ENCODE results near the gene SSX3.
"Not testable (repeated sequence)": the region's sequence is repeated elsewhere in the genome, so short reads cannot be mapped to it uniquely, and the experiment has no call there.

Gene SSX3, protein sequence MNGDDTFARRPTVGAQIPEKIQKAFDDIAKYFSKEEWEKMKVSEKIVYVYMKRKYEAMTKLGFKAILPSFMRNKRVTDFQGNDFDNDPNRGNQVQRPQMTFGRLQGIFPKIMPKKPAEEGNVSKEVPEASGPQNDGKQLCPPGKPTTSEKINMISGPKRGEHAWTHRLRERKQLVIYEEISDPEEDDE

DNA sequence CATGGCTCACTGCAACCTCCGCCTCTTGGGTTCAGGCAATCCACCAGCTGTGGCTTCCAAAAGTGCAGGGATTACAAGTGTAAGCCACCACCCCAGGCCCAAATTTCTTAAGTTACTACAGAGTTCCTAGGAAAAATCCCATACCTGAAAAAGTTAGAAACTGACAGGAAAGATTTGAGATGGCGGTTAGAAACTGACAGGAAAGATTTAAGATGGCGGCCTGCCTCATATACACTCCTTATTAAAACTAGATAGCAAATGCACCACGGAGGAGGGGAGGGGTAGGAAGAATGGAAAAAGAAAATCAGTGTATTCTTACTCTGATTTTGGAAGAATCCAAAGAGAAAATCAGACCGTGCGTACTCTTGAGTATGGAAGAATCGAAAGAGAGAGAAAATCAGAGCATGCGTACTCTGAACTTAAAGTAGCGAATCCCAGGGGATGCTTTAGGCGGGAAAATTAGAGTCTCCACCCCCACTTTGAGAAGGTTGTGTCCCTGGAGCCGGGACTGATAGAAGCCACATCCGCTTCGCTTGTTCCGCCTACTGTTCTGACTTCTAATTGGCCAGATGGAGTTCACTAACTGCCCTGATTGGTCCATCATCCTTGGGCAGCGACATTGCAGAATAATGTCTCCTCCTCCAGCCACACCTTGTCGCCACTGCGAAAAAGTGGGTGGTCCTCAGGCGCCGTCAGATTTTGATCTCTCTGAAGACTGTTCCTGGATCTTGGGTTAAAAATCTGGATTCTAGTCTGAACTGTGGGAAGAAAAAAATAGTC, at the start of gene SSX3:
Gene SSX3 (minus strand): TSS at position 389 of the 780 bp plus-strand sequence. CDS start 1,454 bp downstream, outside the sequence.
- DNase-seq (ENCODE audit: low spot score), result not testable (repeated sequence)

GRCh38 chrX:48397825-48398224, 41.3 kb upstream of the SSX3 start:
- not testable (repeated sequence) for DNase-seq (ENCODE audit: low spot score)

- DNase-seq (ENCODE audit: low spot score), result not testable (repeated sequence)
Observed at GRCh38 chrX:48396931-48397330, 40.4 kb upstream of the SSX3 start.

GRCh38 chrX:48383239-48383638, 26.7 kb upstream of the SSX3 start, which contains the start of gene SSX4:
Gene SSX4, plus strand, starts transcription at chrX:48383539. Its CDS starts 515 bp downstream, at chrX:48384054.
- DNase-seq (ENCODE audit: low spot score), result not testable (repeated sequence)

DNA sequence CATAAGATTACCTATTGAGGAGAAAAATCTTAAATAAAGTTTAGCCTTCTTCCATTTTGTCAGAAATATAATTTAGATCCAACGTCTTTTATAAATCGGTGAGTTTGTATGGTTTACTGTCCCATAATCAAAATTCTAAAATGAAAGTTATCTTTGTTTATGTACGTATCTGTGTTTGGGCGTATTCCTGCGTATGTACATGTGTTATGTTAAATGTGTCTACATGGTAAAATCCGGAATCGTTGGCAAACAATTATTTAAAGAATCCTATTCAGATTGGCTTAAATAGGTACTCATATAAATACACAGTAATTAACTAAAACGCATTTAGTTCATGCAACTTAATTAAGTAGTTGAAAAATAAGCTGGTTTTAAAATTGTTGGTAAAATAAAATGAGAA, 13.9 kb upstream of the SSX3 start:
- not testable (repeated sequence) for DNase-seq (ENCODE audit: low spot score)

DNA sequence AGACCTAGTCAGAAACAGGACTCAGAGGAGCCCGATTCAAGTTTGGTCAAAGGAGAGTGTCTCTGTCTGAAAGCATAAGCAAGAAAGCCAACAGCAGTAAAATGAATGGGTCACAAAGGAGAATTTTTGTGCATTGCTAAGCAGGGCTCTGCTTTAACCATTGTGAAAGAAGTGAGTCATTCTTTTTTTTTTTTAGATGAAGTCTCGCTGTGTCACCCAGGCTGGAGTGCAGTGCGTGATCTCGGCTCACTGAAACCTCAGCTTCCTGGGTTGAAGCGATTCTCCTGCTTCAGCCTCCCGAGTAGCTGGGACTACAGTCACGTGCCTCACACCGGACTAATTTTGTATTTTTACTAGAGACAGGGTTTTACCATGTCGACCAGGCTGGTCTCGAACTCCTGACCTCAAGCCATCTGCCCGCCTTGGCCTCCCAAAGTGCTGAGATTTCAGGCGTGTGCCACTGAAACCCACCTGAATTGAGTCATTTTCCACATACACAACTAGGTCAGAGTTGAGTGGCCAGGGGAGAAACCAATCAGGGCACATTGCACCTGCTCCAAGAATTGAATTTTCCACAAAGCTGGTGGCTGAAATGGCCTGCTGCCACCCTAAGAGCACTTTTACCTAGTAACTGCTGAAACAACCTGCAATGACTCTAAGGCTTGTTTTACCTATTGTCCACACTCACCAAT, 11.4 kb upstream of the SSX3 start:
- DNase-seq (ENCODE audit: low spot score), result not testable (repeated sequence)

DNA sequence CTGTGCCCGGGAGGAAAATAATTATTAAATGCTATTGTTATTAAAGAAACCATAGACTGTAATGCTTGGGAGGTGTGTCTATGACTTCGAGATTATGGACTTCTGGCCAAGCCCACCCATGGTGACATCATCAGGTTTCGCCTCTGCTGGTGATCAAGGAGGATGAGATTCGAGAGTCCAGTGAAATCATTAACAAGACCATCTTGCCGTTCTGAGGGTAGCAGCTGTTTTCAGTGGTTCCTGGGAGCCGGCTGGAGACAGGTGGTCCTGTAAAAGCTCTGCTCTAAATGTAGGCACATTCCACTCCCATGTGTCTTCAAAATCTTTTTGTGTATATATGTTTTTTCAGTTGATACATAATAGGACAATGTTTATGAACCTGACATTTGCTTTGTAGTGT, 2.8 kb upstream of the SSX3 start:
- not testable (repeated sequence) for DNase-seq (ENCODE audit: low spot score)

GRCh38 chrX:48357681-48358080, 1.2 kb upstream of the SSX3 start:
- no peak for DNase-seq (ENCODE audit: low spot score)

GRCh38 chrX:48346059-48346458, 10.4 kb downstream of the SSX3 start:
- not testable (repeated sequence) for DNase-seq (ENCODE audit: low spot score)

DNA sequence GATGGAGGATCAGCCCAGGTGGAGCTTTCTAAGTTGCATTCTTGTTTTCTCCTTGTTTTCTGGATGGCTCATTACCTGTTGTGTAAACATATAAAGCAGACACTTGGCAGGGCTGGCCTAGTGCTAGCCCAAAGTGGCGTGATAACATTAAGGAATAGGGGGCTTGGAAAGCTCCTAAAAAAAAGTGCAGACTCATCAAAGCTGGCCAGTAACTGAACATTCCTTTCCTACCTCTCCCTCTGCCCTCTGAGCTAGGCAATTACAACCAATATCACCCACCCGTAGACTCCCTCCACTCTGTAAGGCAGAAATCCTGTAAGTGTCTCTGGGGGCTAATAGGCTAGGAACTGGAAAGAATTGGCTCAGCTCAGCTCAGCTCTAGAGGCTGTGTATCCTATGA, 42.5 kb downstream of the SSX3 start:
- DNase-seq (ENCODE audit: low spot score), result not testable (repeated sequence)

- DNase-seq (ENCODE audit: low spot score), result no peak
Observed at GRCh38 chrX:48306175-48306574, 50.3 kb downstream of the SSX3 start.
